HG02943 (cell line): Measurements from ENCODE around the gene MRM2.

Experiments used
- ATAC-seq: cut with Tn5 transposase; IDR thresholded peaks from one replicate; pipeline ENCODE4 v1.9.1; 2021; ENCODE audit warnings: mild to moderate bottlenecking, low read depth, moderate library complexity; ENCODE audit not compliant: unreplicated experiment

The MRM2 gene

GRCh38 chr7:2209146-2209960, 32.7 kb downstream of the MRM2 start:
- no peak for ATAC-seq

- ATAC-seq: no peak
These were observed 33.3 kb downstream of the MRM2 start for GRCh38 chr7:2208712-2209111.

- ATAC-seq: no peak
These were observed 36.8 kb downstream of the MRM2 start for GRCh38 chr7:2205036-2205780.

- no peak for ATAC-seq
These were observed 37.6 kb downstream of the MRM2 start for GRCh38 chr7:2204446-2204845.

DNA sequence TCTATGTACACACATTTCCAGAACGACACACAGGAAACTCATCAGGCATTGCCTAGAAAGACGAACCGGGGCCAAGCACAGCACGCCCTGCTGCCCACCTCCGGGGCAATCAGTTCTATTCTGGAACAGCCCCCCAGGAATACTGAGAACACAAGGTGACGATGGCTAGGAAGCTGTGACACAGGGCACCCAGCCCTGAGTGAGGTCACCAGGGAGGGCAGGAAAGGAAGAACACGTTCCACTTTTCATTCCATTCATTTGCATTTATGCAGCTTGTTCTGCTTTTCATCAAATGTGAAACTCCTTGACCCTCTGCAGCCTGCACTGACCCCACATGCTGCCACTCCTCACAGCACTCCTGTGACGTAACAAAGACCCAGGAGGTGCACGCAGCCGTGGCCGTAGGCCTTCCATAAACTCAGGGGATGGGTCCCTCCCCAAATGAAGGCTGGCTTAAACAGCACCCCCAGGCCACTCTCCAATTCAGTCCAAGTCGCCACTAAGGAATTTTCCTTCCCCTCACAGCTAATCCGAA, 38.2 kb downstream of the MRM2 start:
- no peak for ATAC-seq

DNA sequence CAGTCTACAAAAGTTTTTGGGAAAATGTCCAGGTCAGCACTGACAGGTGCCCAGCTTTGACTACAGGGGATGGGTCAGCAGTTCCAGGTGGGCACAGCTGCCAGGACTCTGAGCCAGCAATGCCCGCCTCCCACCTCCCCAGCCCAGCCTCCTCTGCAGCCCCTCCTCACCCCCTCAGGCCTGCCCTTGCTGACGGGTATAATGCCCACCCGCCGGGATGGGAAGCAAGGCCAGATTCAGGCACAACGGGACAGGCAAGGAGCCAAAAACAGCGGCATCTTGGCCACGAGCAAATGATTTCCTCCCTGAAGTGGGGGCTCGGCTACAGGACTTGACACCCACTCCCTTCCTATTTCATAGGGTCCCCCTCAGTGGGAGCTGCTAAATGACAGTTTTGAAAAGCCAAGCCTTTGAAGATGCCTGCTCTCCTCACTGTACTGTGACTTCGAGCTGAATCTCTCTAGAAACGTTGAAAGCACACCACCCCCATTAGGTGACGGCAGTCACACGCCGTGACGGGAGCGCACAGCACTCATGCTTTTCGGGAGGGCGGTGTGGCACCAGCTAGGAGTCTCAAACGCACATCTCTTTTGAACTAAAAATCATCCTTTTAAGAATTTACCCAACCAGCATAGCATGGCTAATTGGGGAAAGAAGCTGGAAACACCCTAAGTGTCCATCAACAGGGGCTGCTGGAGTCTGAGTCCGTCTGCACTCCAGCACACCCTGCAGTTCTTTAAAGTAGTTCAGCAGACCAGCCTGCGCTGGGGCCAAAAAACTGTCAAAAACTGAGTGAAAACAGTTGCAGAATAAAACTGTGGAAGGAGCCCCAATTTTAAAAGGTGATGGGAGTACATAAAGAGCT, 38.9 kb downstream of the MRM2 start:
- no peak for ATAC-seq

DNA sequence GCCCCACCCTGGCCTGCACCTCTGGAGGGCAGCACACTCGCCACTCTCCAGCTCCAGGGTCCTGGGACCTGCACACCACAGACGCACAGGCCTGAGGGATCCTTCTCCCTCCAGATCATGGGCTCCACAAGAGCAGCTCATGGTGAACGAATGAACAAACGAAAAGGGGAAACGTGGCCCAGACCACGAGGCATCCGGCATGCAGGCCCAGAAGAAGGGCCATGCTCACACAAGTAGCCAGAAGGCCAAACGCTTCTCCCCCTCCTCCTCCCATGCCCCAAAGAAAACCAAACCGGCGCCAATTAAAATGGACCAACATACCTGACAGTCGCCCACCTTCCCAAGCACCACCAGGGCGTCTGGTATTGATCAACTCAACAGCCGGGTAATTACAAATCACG, 39.6 kb downstream of the MRM2 start:
- no peak for ATAC-seq

- no peak for ATAC-seq
These were observed 40.2 kb downstream of the MRM2 start for GRCh38 chr7:2201686-2202360.

DNA sequence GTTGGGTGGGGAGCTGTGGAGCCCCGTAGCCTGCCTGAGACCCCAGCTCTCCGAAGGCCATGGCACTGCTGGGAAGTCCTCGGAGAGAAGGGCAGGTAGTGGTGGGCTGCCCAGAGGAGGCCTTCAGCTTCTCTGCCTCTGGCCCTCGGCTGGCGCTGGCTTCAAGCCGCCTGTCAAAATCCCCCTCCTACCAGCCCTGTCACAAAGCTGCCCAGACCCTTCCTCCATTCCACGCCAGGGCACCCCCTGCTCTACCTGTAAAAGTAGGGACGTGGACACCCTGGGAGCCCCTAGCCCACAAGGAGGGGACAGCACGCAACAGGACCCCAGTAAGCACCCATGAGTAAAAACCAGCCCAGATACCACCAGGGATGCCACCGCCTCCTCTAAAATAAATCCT, 40.9 kb downstream of the MRM2 start:
- no peak for ATAC-seq

DNA sequence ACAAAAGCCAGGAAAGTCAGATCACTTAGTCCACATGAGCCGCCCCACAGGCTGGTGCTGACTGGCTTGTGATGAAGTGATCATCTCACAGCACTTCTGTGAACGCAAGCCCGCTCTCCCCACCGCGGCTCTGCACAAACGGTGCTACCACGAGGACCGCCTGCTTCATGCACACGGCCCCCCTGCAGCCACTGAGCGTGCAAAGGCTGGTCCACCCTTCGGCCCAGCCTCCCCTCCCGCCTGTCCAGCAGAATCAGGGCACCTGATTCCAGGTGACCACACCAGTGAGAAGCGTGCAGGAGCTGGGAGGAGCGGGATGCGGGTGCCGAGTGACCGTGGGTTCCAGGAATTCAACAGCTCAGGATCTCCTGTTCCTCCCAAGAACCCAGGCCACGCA, 41.4 kb downstream of the MRM2 start:
- ATAC-seq: no peak

DNA sequence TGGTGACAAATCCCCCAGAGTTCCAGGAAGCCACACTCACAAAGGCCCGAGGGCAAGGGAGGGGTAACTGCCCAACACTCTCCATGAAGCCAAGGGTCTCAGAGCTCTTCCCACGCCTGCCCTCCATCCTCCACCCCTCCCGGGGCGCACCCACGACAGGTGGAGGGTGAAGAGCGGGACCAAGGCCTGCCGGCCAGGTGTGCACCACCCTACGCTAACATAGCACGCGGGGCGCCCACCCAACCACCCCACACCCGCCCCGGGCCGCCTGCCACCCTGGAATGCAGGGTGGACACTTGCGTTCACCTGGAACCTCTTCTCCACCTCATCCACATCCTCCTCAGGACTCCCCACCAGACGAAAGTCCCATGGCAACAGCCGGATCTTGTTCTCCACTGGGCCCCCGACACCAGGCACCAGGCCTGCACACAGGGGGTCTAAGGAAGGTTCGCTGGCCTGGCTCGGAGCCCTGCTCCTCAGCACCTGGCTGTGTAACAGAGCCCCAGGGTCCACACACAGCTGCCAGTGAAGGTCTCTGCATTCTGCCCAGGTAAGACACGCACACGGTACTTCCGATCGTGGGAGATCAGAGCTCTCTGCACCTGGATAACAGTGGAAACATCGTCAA, 41.9 kb downstream of the MRM2 start:
- no peak for ATAC-seq

DNA sequence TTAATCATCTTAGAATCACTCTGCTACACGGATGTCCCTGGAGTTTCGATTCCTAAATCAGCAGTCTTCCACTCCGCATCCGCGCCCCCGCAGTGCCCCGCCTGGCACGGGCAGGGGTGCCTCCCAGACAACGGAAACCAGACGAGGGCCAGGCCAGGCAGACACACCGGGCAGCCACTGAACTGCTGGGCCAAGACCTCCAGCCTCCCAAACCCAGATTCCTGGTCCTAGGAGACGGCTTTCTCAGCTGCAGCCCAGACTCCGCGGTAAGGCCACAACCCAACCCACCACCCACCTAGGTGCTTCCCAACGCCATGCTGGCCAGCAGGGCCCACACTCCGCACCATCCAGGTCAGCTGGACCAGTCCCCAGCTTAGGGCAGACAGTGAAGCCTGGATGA, 42.5 kb downstream of the MRM2 start:
- ATAC-seq: no peak

DNA sequence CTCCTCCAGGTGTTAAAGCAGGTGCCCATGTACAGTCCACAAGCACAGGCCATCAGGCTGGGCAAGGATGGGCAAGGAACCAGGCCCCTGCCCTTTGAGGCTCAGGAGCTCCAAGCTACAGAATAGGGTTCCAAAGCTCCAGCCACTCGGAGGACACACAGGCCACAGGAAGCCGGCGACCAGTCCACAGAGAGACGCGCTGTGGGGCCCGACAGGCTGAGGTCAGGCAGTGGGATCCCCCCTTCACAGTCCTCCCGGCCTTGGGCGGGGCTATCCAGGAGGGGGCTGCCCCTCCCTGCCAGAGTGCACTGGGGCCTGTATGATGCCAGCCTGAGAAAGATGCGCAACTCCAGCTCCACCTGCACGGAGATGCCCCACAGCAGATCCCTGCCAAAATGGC, 43.2 kb downstream of the MRM2 start:
- no peak for ATAC-seq

DNA sequence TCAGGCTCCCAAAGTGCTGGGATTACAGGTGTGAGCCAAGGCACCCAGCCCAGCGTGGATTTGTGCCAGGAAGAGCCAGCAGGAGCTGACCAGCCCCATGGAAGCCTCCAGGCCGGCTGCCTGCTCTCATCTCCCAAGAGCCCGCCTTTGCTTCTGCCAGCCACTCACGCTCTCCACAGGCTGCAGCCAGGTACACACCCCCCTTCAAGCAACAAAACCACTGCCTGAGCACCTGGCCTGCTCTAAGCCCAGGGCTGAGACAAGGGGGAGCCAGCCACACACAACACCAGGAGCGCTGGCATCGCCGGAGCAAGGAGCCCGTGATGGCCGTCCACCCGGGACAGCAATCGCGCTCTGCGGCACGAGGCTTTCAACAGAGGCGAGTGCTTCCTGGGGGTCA, 43.8 kb downstream of the MRM2 start:
- no peak for ATAC-seq

DNA sequence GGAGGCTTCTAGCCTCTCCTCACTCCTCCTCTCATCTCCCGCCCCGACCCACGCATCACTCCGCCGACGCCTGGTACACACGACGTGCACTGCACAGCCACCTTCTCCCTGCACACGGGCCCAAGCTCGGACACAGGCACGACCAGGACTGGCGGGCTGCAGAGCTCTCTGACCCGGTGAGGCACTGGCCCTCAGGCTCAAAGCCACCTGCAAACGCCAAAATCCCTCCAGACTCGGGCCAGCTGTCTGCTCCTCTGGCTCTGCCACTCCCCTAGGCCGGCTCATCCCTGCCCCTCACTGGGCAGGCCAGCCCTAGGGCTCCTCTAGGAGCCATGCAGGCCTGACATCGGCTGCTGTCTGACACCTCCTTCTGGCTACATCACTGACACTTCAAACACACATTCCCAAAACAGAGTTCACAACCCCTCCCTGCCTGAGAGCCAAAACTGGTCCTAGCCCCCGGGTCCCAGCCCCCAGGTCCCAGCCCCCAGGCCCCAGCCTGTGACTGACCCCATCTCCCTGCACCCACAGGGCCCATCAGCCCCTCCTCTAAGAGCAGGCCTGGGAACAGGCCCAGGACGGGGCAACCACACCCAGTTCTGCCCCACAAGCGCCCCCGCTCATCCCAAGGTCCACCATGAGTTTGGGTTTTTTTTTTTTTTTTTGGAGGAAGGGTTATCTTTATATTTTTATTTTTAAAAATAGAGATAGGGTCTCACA, 44.4 kb downstream of the MRM2 start:
- ATAC-seq: no peak

- no peak for ATAC-seq
These were observed 45.3 kb downstream of the MRM2 start for GRCh38 chr7:2196381-2197378.

- no peak for ATAC-seq
These were observed 46.4 kb downstream of the MRM2 start for GRCh38 chr7:2195400-2196246.
